Testis (tissue), 3 donors: ENCODE data around the gene IGF1R. TPM values are rescaled to one million over a fixed set of nuclear protein-coding genes. Genes with fewer than 3 reads are reported as not detected.

ENCODE experiments used
- DNase-seq: peaks from one replicate; pipeline ENCODE4 v3.0.0-alpha.2; 2019
- H3K27ac ChIP-seq, 2 donors: fragments of 200-600 bp; sonication (generic); one replicate each; pipeline ENCODE4 v1.5.1; 2019
- H3K27me3 ChIP-seq: fragments of 200-600 bp; sonication (generic); one replicate; pipeline ENCODE4 v1.5.1; 2019
- H3K36me3 ChIP-seq: fragments of 200-600 bp; sonication (generic); one replicate; pipeline ENCODE4 v1.5.1; 2017; ENCODE audit warnings: low read depth; ENCODE audit errors: missing control alignments
- H3K4me1 ChIP-seq: fragments of 200-600 bp; sonication (generic); one replicate; pipeline ENCODE4 v1.5.1; 2019
- H3K4me3 ChIP-seq, 2 donors: fragments of 200-600 bp; sonication (generic); one replicate each; pipeline ENCODE4 v1.5.1; 2017 to 2019
- H3K9me3 ChIP-seq: fragments of 200-600 bp; sonication (generic); one replicate; pipeline ENCODE4 v1.5.1; 2017
- CTCF ChIP-seq, 3 experiments: fragments of 450-650 bp in 2 of 3; fragments of 200-600 bp in 1 of 3; sonication (generic) in 1 of 3; IDR thresholded peaks; one replicate each; pipeline ENCODE4 v1.5.1; 2016 to 2019; ENCODE audit warnings: antibody characterized with exemption in 3 of 3, mild to moderate bottlenecking in 2 of 3, moderate library complexity in 1 of 3
- POLR2A ChIP-seq: fragments of 450-650 bp; IDR thresholded peaks from one replicate; pipeline ENCODE4 v1.6.1; 2017; ENCODE audit warnings: antibody characterized with exemption, mild to moderate bottlenecking, moderate library complexity
- WGBS, 2 donors: methylation state at CpG; one replicate each; pipeline ENCODE4 v1.1.5; 2018; 5-methylcytosine and 5-hydroxymethylcytosine counted together
- intact Hi-C: fragments of 100-400 bp; cut with DNase I; formaldehyde crosslinking; loops from one replicate; pipeline ENCODE4 v1.15.1; 2023; ENCODE audit warnings: low total_unique reads
- polyA plus RNA-seq: library from polyadenylated mRNA; stranded (reverse); fragments of 350-450 nt; fragmentation: Illumina TruSeq; extraction: RNeasy Lipid Tissue Mini Kit (QIAGEN cat#74804); gene quantifications from one replicate; pipeline ENCODE4 v1.2.3, GENCODE V29; 2014; ENCODE audit warnings: low read depth, low replicate concordance; ENCODE audit not compliant: insufficient read depth
- total RNA-seq, 2 donors: library from RNA; depleted of rRNA; stranded (reverse); fragments of >200 nt; gene quantifications; one replicate each; pipeline ENCODE4 v1.2.3, GENCODE V29; 2016

IGF1R gene
- total and polyA plus RNA-seq, 3 donors from 2014 or later = 25.8 to 172 (median 157) TPM

- Histone ChIP-seq H3K36me3 (no peaks in the 10 kb centered on the region), H3K4me1 (peaks cover 14% of the 10 kb centered on the region), H3K4me3 (no peak overlapping the region), H3K27me3 (no peaks in the 10 kb centered on the region), H3K27ac (no peak overlapping the region), H3K9me3 (no peaks in the 10 kb centered on the region)
- WGBS, 2 donors = 40 to 55% methylated on average over 5 of the region's 5 CpGs
- intact Hi-C loops = no loop called here
- DNase-seq = peak; percentile 40
- no peak for TF ChIP-seq POLR2A
- no peak for TF ChIP-seq CTCF (IDR thresholded peaks at IDR 0.05)
These were observed 252.0 kb downstream of the IGF1R start for GRCh38 chr15:98900356-98900755.

GRCh38 chr15:98901434-98902072 is 253.2 kb downstream of the IGF1R start:
- H3K27ac ChIP-seq = no peak overlapping the region
- H3K9me3 ChIP-seq = no peaks in the 10 kb centered on the region
- WGBS, 2 donors = 71 to 78% methylated on average over 10 of the region's 10 CpGs
- H3K4me1 ChIP-seq = peaks cover 14% of the 10 kb centered on the region
- H3K36me3 ChIP-seq = no peaks in the 10 kb centered on the region
- H3K27me3 ChIP-seq = no peaks in the 10 kb centered on the region
- intact Hi-C loops = no loop called here
- no peak overlapping the region for H3K4me3 ChIP-seq
- TF ChIP-seq CTCF (IDR thresholded peaks at IDR 0.05) = no peak
- no peak for TF ChIP-seq POLR2A
- no peak for DNase-seq

- Histone ChIP-seq H3K27me3 (no peaks in the 10 kb centered on the region), H3K9me3 (no peaks in the 10 kb centered on the region), H3K4me3 (no peak overlapping the region), H3K27ac (no peak overlapping the region), H3K36me3 (no peaks in the 10 kb centered on the region), H3K4me1 (peaks cover 18% of the 10 kb centered on the region)
- TF ChIP-seq POLR2A (no peak), CTCF (IDR thresholded peaks at IDR 0.05) (no peak)
- WGBS, 2 donors = 80 to 89% methylated on average over 4 of the region's 4 CpGs
- no peak for DNase-seq
- intact Hi-C loops = no loop called here
These were observed 254.6 kb downstream of the IGF1R start for GRCh38 chr15:98902931-98903330.

GRCh38 chr15:98903377-98904018 is 255.2 kb downstream of the IGF1R start:
- Histone ChIP-seq H3K4me1 (peaks cover 18% of the 10 kb centered on the region), H3K36me3 (no peaks in the 10 kb centered on the region), H3K4me3 (no peak overlapping the region), H3K27me3 (no peaks in the 10 kb centered on the region), H3K9me3 (no peaks in the 10 kb centered on the region), H3K27ac (no peak overlapping the region)
- 89 to 90% methylated on average over 9 of the region's 9 CpGs for WGBS, 2 donors
- no peak for DNase-seq
- no peak for TF ChIP-seq POLR2A
- intact Hi-C loops = no loop called here

- intact Hi-C loops = no loop called here
- no peaks in the 10 kb centered on the region for H3K9me3 ChIP-seq
- no peak overlapping the region for H3K27ac ChIP-seq
- WGBS, 2 donors = 37 to 58% methylated on average over 4 of the region's 4 CpGs
- DNase-seq = peak; percentile 41
- H3K36me3 ChIP-seq = no peaks in the 10 kb centered on the region
- no peak for TF ChIP-seq POLR2A
- TF ChIP-seq CTCF (IDR thresholded peaks at IDR 0.05) = peak in 1 of 3 experiments; percentile 32
- peaks cover 18% of the 10 kb centered on the region for H3K4me1 ChIP-seq
- H3K4me3 ChIP-seq = no peak overlapping the region
- H3K27me3 ChIP-seq = no peaks in the 10 kb centered on the region
These were observed 256.2 kb downstream of the IGF1R start for GRCh38 chr15:98904544-98904943.
